Glomerular visceral epithelial cell (primary cell): ENCODE measurements around the gene IPPK.
A peak's percentile ranks its signal among the peaks of the same experiment; 100 is the strongest.
"Not testable (repeated sequence)": the region's sequence is repeated elsewhere in the genome, so short reads cannot be mapped to it uniquely, and the experiment has no call there.

Source experiments
- DNase-seq: peaks from one replicate; pipeline ENCODE4 v3.0.0-alpha.2; 2016; ENCODE audit errors: extremely low spot score

Gene IPPK

DNA sequence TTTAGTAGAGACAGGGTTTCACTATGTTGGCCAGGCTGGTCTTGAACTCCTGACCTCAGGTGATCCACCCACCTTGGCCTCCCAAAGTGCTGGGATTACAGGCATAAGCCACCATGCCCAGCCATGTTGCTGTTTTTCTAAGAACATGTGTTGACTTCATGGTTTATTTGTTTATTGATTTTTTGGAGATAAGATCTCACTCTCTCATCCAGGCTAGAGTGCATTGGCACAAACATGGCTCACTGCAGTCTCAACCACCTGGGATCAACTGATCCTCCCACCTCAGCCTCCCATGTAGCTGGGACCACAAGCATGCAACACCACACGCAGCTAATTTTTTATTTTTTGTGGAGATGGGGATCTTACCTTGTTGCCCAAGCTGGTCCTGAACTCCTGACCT, 74.9 kb downstream of the IPPK start:
- DNase-seq, result not testable (repeated sequence)

DNA sequence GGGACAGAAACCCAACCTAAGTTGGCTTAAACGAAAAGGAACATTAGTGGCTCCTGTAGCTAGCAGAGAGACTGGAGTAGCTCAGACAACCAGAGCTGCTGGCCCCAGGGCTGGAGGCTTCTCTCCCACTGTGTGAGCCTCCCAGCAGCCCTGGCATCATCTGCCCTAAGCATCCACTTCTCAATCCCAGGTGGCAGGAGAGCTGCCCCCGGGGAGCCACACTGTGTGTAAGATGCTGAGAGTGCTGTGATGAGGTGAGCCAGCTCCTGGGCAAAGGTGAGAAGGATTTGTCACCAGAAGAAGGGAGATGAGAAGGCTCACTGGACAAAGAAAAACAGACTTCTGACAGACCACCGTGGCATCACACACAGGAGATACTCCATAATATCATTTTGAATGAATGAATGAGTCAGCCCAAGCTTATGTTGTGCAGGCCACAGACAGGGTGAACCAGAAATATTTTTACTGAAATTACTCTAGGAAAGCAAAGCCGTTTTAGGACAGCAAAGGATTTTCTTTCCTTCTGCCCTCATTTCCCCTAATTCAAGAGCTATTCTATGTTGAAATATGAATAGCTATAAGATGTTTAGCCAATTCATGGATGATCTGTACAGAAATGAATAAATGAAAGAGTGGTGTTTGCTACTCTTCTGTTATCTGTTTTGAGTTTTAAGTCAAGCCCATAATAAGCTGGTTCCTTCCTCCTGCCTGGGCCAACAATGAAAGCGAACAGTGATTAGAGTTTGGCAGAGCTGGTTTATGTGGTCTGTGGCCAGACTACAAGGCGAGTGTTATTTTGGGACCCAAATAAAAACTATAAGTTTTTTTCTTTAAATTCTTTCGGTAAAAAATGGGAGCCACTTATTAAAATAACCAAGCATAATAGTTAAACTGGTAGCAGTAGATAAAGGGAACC, 76.7 kb downstream of the IPPK start:
- no peak for DNase-seq

DNA sequence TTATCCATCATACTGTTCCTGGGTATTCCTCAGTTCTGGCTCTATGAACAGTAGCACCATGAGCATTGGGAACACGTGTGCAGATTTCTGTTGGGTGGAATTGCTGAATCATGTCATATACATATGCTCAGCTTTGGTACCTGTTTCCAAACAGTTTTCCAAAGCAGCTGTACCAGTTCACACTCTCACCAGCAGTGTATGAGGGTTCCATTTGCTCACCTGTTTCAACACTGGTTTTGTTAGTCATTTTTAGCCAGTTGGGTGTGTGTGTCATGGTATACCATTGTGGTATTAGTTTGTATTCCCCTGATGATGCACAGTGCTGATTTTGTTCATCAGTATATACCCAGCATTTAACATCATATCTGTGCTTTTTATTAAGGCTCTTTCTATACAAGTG, 77.4 kb downstream of the IPPK start:
- no peak for DNase-seq

DNA sequence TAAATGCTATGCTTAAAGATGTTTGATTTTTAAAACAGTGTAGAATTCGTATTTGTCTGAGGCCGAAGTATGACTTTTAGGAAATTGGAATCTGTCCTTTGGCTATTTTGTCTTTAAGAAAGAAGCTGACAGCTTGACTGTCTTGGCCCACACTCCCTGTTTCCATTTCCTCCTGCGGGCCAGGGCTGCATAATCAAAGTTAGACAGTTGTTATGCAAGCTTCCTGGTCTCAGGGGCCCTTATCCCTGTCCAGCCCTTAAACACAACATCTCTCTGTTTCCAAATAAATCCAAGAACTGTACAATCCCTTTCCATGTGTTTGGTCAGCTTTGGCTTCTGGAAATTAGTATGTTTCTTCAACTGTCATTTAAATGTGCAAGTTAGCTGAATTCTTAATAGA, 79.6 kb downstream of the IPPK start:
- DNase-seq, result no peak

DNA sequence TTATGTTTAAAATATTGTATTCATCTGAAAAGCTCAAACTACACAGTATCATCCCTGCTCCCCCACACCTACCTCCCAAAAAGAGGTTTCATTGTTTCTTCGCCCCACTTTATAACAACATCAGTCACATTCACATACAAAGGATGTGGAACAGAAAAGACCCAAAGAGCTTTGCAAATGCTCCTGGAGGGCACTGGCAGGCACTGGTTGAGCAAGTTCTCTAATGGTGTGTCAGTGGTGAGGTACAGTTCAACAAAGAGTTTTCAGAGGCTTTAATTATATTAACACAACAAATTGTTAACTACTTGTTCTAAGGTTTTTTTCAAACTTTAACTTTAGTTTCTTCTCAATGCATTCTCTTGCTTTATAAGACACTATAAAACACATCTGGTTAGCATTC, 80.0 kb downstream of the IPPK start:
- no peak for DNase-seq

DNA sequence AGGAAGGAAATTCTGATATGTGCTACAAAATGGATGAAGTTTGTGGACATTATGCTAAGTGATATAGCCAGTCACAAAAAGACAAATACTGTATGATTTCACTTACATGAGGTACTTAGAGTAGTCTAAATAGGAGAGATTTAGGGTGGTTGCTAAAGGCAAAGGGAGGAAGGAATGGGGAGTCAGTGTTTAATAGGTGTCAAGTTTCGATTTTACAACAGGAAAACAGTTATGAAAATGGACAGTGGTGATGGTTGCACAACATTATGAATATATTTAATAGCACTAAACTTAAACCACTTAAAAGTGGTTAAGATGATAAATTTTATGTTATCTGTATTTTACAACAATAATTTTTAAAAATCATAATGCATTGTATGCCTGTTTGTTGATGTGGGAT, 93.8 kb downstream of the IPPK start:
- DNase-seq, result no peak

DNA sequence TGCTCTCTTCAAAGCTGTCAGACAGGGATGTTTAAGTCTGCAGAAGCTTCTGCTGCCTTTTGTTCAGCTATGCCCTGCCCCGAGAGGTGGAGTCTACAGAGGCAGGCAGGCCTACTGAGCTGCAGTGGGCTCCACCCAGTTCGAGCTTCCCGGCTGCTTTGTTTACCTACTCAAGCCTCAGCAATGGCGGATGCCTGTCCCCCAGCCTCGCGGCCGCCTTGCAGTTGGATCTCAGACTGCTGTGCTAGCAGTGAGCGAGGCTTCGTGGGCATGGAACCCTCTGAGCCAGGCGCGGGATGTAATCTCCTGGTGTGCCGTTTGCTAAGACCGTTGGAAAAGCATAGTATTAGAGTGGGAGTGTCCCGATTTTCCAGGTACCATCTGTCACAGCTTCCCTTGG, 96.3 kb downstream of the IPPK start:
- not testable (repeated sequence) for DNase-seq

DNA sequence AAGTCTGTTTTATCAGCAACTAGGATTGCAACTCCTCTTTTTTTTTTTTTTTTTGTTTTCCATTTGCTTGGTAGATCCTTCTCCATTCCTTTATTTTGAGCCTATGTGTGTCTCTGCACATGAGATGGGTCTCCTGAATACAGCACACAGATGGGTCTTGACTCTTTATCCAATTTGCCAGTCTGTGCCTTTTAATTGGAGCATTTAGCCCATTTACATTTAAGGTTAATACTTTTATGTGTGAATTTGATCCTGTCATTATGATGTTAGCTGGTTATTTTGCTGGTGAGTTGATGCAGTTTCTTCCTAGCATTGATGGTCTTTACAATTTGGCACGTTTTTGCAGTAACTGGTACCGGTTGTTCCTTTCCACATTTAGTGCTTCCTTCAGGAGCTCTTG, 98.1 kb downstream of the IPPK start:
- not testable (repeated sequence) for DNase-seq

DNA sequence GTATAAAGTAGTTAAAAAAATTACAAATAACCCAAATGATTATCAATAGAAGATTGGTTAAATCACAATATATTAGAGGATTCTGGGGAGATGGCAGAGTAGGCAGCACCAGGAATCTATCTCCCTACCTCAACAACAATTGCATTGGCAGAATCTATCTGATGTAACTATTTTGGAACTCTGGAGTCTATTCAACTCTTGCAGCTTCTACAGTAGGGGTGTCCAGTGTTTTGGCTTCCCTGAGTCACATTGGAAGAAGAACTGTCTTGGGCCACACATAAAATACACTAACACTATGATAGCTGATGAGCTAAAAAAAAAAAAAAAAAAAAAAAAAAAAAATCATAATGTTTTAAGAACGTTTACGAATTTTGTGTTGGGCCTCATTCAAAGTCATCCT, 104.9 kb downstream of the IPPK start:
- no peak for DNase-seq

DNA sequence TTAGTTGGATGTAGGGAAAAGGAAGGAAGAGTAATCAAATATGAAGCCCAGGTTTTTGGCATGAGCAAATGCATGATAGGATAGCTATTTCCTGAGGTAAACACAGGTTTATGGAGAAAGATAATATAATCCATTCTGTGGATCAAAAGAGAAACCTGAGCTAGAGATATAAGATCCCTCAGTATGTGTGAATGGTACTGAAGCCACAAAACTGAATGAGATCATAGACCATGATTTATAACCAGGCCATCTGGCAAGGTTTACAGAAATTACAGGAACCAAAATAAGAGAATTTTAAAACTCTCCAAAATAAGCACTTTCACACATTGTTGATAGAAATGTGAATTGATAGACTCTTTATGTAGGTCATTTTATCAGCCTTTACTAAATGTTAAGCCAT, 105.4 kb downstream of the IPPK start:
- peak; percentile 3 for DNase-seq
